ENCODE measurements around the gene CHML. TPM values are rescaled to one million over a fixed set of nuclear protein-coding genes. Genes with fewer than 3 reads are reported as not detected.

Gene CHML
- total RNA-seq, 1 donor from 2014 or later, result 23.3 TPM

GRCh38 chr1:241632987-241633386, 7.2 kb downstream of the CHML start:
- no peaks in the 10 kb centered on the region for H3K27me3 Mint-ChIP-seq (ENCODE audit: unreplicated experiment)
- peaks cover 13% of the 10 kb centered on the region for H3K36me3 Mint-ChIP-seq (ENCODE audit: unreplicated experiment)
- H3K4me3 Mint-ChIP-seq (ENCODE audit: unreplicated experiment), result no peak overlapping the region
- H3K27ac Mint-ChIP-seq (ENCODE audit: unreplicated experiment), result no peak overlapping the region
- TF ChIP-seq CTCF (IDR thresholded peaks at IDR 0.05; ENCODE audit: partially characterized antibody, unreplicated experiment), result no peak
- H3K9me3 Mint-ChIP-seq (ENCODE audit: unreplicated experiment), result no peaks in the 10 kb centered on the region
- DNase-seq, result no peak
- H3K4me1 Mint-ChIP-seq (ENCODE audit: low read depth, unreplicated experiment), result peaks cover 3% of the 10 kb centered on the region

GRCh38 chr1:241631674-241632073, 8.5 kb downstream of the CHML start:
- Mint-ChIP-seq H3K27ac (ENCODE audit: unreplicated experiment) (no peak overlapping the region), H3K9me3 (ENCODE audit: unreplicated experiment) (no peaks in the 10 kb centered on the region), H3K4me3 (ENCODE audit: unreplicated experiment) (no peak overlapping the region), H3K4me1 (ENCODE audit: low read depth, unreplicated experiment) (no peaks in the 10 kb centered on the region), H3K36me3 (ENCODE audit: unreplicated experiment) (peaks cover 13% of the 10 kb centered on the region), H3K27me3 (ENCODE audit: unreplicated experiment) (no peaks in the 10 kb centered on the region)
- no peak for TF ChIP-seq CTCF (IDR thresholded peaks at IDR 0.05; ENCODE audit: partially characterized antibody, unreplicated experiment)
- no peak for DNase-seq

- Mint-ChIP-seq H3K27ac (ENCODE audit: unreplicated experiment) (no peak overlapping the region), H3K36me3 (ENCODE audit: unreplicated experiment) (peaks cover 13% of the 10 kb centered on the region), H3K4me1 (ENCODE audit: low read depth, unreplicated experiment) (no peaks in the 10 kb centered on the region), H3K4me3 (ENCODE audit: unreplicated experiment) (no peak overlapping the region), H3K9me3 (ENCODE audit: unreplicated experiment) (no peaks in the 10 kb centered on the region), H3K27me3 (ENCODE audit: unreplicated experiment) (no peaks in the 10 kb centered on the region)
- TF ChIP-seq CTCF (IDR thresholded peaks at IDR 0.05; ENCODE audit: partially characterized antibody, unreplicated experiment), result no peak
- no peak for DNase-seq
These were observed 9.3 kb downstream of the CHML start for GRCh38 chr1:241630899-241631298.

GRCh38 chr1:241630476-241630875, 9.7 kb downstream of the CHML start:
- no peaks in the 10 kb centered on the region for H3K4me1 Mint-ChIP-seq (ENCODE audit: low read depth, unreplicated experiment)
- no peak overlapping the region for H3K4me3 Mint-ChIP-seq (ENCODE audit: unreplicated experiment)
- no peak for DNase-seq
- no peak overlapping the region for H3K27ac Mint-ChIP-seq (ENCODE audit: unreplicated experiment)
- no peak for TF ChIP-seq CTCF (IDR thresholded peaks at IDR 0.05; ENCODE audit: partially characterized antibody, unreplicated experiment)
- H3K9me3 Mint-ChIP-seq (ENCODE audit: unreplicated experiment), result no peaks in the 10 kb centered on the region
- H3K27me3 Mint-ChIP-seq (ENCODE audit: unreplicated experiment), result no peaks in the 10 kb centered on the region
- peaks cover 12% of the 10 kb centered on the region for H3K36me3 Mint-ChIP-seq (ENCODE audit: unreplicated experiment)

- H3K36me3 Mint-ChIP-seq (ENCODE audit: unreplicated experiment), result peaks cover 7% of the 10 kb centered on the region
- no peaks in the 10 kb centered on the region for H3K9me3 Mint-ChIP-seq (ENCODE audit: unreplicated experiment)
- no peak for TF ChIP-seq CTCF (IDR thresholded peaks at IDR 0.05; ENCODE audit: partially characterized antibody, unreplicated experiment)
- DNase-seq, result no peak
- H3K4me1 Mint-ChIP-seq (ENCODE audit: low read depth, unreplicated experiment), result no peaks in the 10 kb centered on the region
- H3K27ac Mint-ChIP-seq (ENCODE audit: unreplicated experiment), result no peak overlapping the region
- H3K4me3 Mint-ChIP-seq (ENCODE audit: unreplicated experiment), result no peak overlapping the region
- no peaks in the 10 kb centered on the region for H3K27me3 Mint-ChIP-seq (ENCODE audit: unreplicated experiment)
These were observed 10.2 kb downstream of the CHML start for GRCh38 chr1:241630005-241630404.

Data from glutamatergic neuron (in vitro differentiated cells).